GM19463 (cell line): ENCODE results near the gene CD300LF.

Source experiments
- ATAC-seq: cut with Tn5 transposase; IDR thresholded peaks from one replicate; pipeline ENCODE4 v1.9.1; 2021; ENCODE audit warnings: mild to moderate bottlenecking, moderate library complexity; ENCODE audit not compliant: unreplicated experiment

The CD300LF gene

GRCh38 chr17:74746376-74746775 is 33.7 kb upstream of the CD300LF start:
- no peak for ATAC-seq

- no peak for ATAC-seq
Observed at GRCh38 chr17:74745548-74746177, 32.9 kb upstream of the CD300LF start.

GRCh38 chr17:74744714-74745547 is 32.2 kb upstream of the CD300LF start:
- ATAC-seq, result no peak

- ATAC-seq, result no peak
Observed at GRCh38 chr17:74744349-74744713, 31.6 kb upstream of the CD300LF start.

GRCh38 chr17:74743755-74744154 is 31.0 kb upstream of the CD300LF start:
- no peak for ATAC-seq

GRCh38 chr17:74742978-74743545 is 30.3 kb upstream of the CD300LF start:
- no peak for ATAC-seq

GRCh38 chr17:74742153-74742515 is 29.4 kb upstream of the CD300LF start:
- ATAC-seq, result no peak

- ATAC-seq, result no peak
Observed at GRCh38 chr17:74740641-74741387, 28.1 kb upstream of the CD300LF start.

- no peak for ATAC-seq
Observed at GRCh38 chr17:74740173-74740572, 27.4 kb upstream of the CD300LF start.

- no peak for ATAC-seq
Observed at GRCh38 chr17:74739227-74739831, 26.6 kb upstream of the CD300LF start.

GRCh38 chr17:74738051-74738996 is 25.6 kb upstream of the CD300LF start:
- ATAC-seq, result peak; percentile 62

GRCh38 chr17:74737299-74738050 is 24.8 kb upstream of the CD300LF start:
- no peak for ATAC-seq

GRCh38 chr17:74736513-74737298 is 24.0 kb upstream of the CD300LF start, which contains the start of gene RAB37:
Gene RAB37 (plus strand): TSS chr17:74737256. CDS start chr17:74737273, 17 bp downstream.
- ATAC-seq, result no peak

GRCh38 chr17:74734256-74734655 is 21.5 kb upstream of the CD300LF start:
- ATAC-seq, result no peak

- ATAC-seq, result no peak
Observed at GRCh38 chr17:74733365-74734122, 20.8 kb upstream of the CD300LF start.

GRCh38 chr17:74732042-74732867 is 19.5 kb upstream of the CD300LF start:
- ATAC-seq, result no peak

GRCh38 chr17:74731347-74731605 is 18.6 kb upstream of the CD300LF start:
- ATAC-seq, result no peak
